Testis (tissue), 3 donors: Measurements from ENCODE around the gene KCNJ15. TPM values are rescaled to one million over a fixed set of nuclear protein-coding genes. Genes with fewer than 3 reads are reported as not detected.

ENCODE experiments used
- DNase-seq: peaks from one replicate; pipeline ENCODE4 v3.0.0-alpha.2; 2019
- H3K27ac ChIP-seq, 2 donors: fragments of 200-600 bp; sonication (generic); one replicate each; pipeline ENCODE4 v1.5.1; 2019
- H3K27me3 ChIP-seq: fragments of 200-600 bp; sonication (generic); one replicate; pipeline ENCODE4 v1.5.1; 2019
- H3K36me3 ChIP-seq: fragments of 200-600 bp; sonication (generic); one replicate; pipeline ENCODE4 v1.5.1; 2017; ENCODE audit warnings: low read depth; ENCODE audit errors: missing control alignments
- H3K4me1 ChIP-seq: fragments of 200-600 bp; sonication (generic); one replicate; pipeline ENCODE4 v1.5.1; 2019
- H3K4me3 ChIP-seq, 2 donors: fragments of 200-600 bp; sonication (generic); one replicate each; pipeline ENCODE4 v1.5.1; 2017 to 2019
- H3K9me3 ChIP-seq: fragments of 200-600 bp; sonication (generic); one replicate; pipeline ENCODE4 v1.5.1; 2017
- CTCF ChIP-seq, 3 experiments: fragments of 450-650 bp in 2 of 3; fragments of 200-600 bp in 1 of 3; sonication (generic) in 1 of 3; IDR thresholded peaks; one replicate each; pipeline ENCODE4 v1.5.1; 2016 to 2019; ENCODE audit warnings: antibody characterized with exemption in 3 of 3, mild to moderate bottlenecking in 2 of 3, moderate library complexity in 1 of 3
- POLR2A ChIP-seq: fragments of 450-650 bp; IDR thresholded peaks from one replicate; pipeline ENCODE4 v1.6.1; 2017; ENCODE audit warnings: antibody characterized with exemption, mild to moderate bottlenecking, moderate library complexity
- WGBS, 2 donors: methylation state at CpG; one replicate each; pipeline ENCODE4 v1.1.5; 2018; 5-methylcytosine and 5-hydroxymethylcytosine counted together
- intact Hi-C: fragments of 100-400 bp; cut with DNase I; formaldehyde crosslinking; loops from one replicate; pipeline ENCODE4 v1.15.1; 2023; ENCODE audit warnings: low total_unique reads
- polyA plus RNA-seq: library from polyadenylated mRNA; stranded (reverse); fragments of 350-450 nt; fragmentation: Illumina TruSeq; extraction: RNeasy Lipid Tissue Mini Kit (QIAGEN cat#74804); gene quantifications from one replicate; pipeline ENCODE4 v1.2.3, GENCODE V29; 2014; ENCODE audit warnings: low read depth, low replicate concordance; ENCODE audit not compliant: insufficient read depth
- total RNA-seq, 2 donors: library from RNA; depleted of rRNA; stranded (reverse); fragments of >200 nt; gene quantifications; one replicate each; pipeline ENCODE4 v1.2.3, GENCODE V29; 2016

KCNJ15 gene
- total and polyA plus RNA-seq, 3 donors from 2014 or later, result 4.9 to 13.0 (median 6.4) TPM

- intact Hi-C loops, result no loop called here
- Histone ChIP-seq H3K36me3 (no peaks in the 10 kb centered on the region), H3K4me1 (peaks cover 2% of the 10 kb centered on the region), H3K9me3 (no peaks in the 10 kb centered on the region), H3K27ac (no peak overlapping the region), H3K4me3 (no peak overlapping the region), H3K27me3 (no peaks in the 10 kb centered on the region)
- TF ChIP-seq CTCF (IDR thresholded peaks at IDR 0.05) (no peak), POLR2A (no peak)
- no peak for DNase-seq
- WGBS, 2 donors, result 86 to 94% methylated on average over 7 of the region's 7 CpGs
Observed at GRCh38 chr21:38250991-38251418, 5.8 kb upstream of the KCNJ15 start.

GRCh38 chr21:38254970-38255369, 1.8 kb upstream of the KCNJ15 start:
- H3K36me3 ChIP-seq, result no peaks in the 10 kb centered on the region
- no peak for DNase-seq
- WGBS, 2 donors, result 72 to 77% methylated on average over 3 of the region's 3 CpGs
- no peak overlapping the region for H3K27ac ChIP-seq
- TF ChIP-seq CTCF (IDR thresholded peaks at IDR 0.05) (no peak), POLR2A (no peak)
- no peaks in the 10 kb centered on the region for H3K9me3 ChIP-seq
- peaks cover 2% of the 10 kb centered on the region for H3K4me1 ChIP-seq
- H3K4me3 ChIP-seq, result no peak overlapping the region
- intact Hi-C loops, result no loop called here
- no peaks in the 10 kb centered on the region for H3K27me3 ChIP-seq

- no peaks in the 10 kb centered on the region for H3K36me3 ChIP-seq
- H3K4me1 ChIP-seq, result no peaks in the 10 kb centered on the region
- no peaks in the 10 kb centered on the region for H3K27me3 ChIP-seq
- DNase-seq, result no peak
- intact Hi-C loops, result no loop called here
- no peak overlapping the region for H3K27ac ChIP-seq
- WGBS, 2 donors, result 78 to 87% methylated on average over 9 of the region's 9 CpGs
- H3K4me3 ChIP-seq, result no peak overlapping the region
- TF ChIP-seq CTCF (IDR thresholded peaks at IDR 0.05) (no peak), POLR2A (no peak)
- H3K9me3 ChIP-seq, result no peaks in the 10 kb centered on the region
Observed at GRCh38 chr21:38255571-38256117, 1.1 kb upstream of the KCNJ15 start.

GRCh38 chr21:38257667-38258066, 876 bp downstream of the KCNJ15 start:
- no peaks in the 10 kb centered on the region for H3K27me3 ChIP-seq
- no peaks in the 10 kb centered on the region for H3K36me3 ChIP-seq
- no peaks in the 10 kb centered on the region for H3K9me3 ChIP-seq
- no peak overlapping the region for H3K4me3 ChIP-seq
- WGBS, 2 donors, result 61 to 69% methylated on average over 5 of the region's 5 CpGs
- H3K4me1 ChIP-seq, result no peaks in the 10 kb centered on the region
- DNase-seq, result no peak
- intact Hi-C loops, result no loop called here
- H3K27ac ChIP-seq, result no peak overlapping the region
- no peak for TF ChIP-seq POLR2A
- TF ChIP-seq CTCF (IDR thresholded peaks at IDR 0.05), result no peak
